ENCODE results near the gene COG8. TPM values are rescaled to one million over a fixed set of nuclear protein-coding genes. Genes with fewer than 3 reads are reported as not detected.

Gene COG8
- polyA plus RNA-seq, 1 donor (not counting 4 experiments of a cell fraction or from before 2014, with no cell fraction given), result 16.0 TPM

GRCh38 chr16:69366431-69366830, 27.1 kb upstream of the COG8 start:
- H4K20me1 ChIP-seq (ENCODE audit: control insufficient read depth, extremely low read depth, insufficient read depth, low read length), result no peaks in the 10 kb centered on the region
- H3K4me3 ChIP-seq (ENCODE audit: control insufficient read depth in 2 of 3, extremely low read depth in 1 of 3, insufficient read depth in 2 of 3, low read depth in 1 of 3, low read length in 3 of 3), result no peak overlapping the region
- no peaks in the 10 kb centered on the region for H3K4me1 ChIP-seq (ENCODE audit: control insufficient read depth, extremely low read depth, insufficient read depth, low read length)
- dilution Hi-C loops (cut with MboI; ENCODE audit: extremely low pct_ligation_motif_present, low sequenced_read_pairs), result no loop called here
- no peak overlapping the region for H3K27ac ChIP-seq (ENCODE audit: control insufficient read depth, insufficient read depth, low read length)
- no peaks in the 10 kb centered on the region for H3K9me1 ChIP-seq (ENCODE audit: control insufficient read depth, extremely low read depth, insufficient read depth, low read length)
- H3K36me3 ChIP-seq (ENCODE audit: control insufficient read depth in 2 of 2, extremely low read depth in 1 of 2, insufficient read depth in 2 of 2, low read length in 2 of 2), result peaks cover 27 to 37% of the 10 kb centered on the region in 2 experiments
- no peak overlapping the region for H2AFZ ChIP-seq (ENCODE audit: control insufficient read depth, low read length)
- TF ChIP-seq, protein P1, sequence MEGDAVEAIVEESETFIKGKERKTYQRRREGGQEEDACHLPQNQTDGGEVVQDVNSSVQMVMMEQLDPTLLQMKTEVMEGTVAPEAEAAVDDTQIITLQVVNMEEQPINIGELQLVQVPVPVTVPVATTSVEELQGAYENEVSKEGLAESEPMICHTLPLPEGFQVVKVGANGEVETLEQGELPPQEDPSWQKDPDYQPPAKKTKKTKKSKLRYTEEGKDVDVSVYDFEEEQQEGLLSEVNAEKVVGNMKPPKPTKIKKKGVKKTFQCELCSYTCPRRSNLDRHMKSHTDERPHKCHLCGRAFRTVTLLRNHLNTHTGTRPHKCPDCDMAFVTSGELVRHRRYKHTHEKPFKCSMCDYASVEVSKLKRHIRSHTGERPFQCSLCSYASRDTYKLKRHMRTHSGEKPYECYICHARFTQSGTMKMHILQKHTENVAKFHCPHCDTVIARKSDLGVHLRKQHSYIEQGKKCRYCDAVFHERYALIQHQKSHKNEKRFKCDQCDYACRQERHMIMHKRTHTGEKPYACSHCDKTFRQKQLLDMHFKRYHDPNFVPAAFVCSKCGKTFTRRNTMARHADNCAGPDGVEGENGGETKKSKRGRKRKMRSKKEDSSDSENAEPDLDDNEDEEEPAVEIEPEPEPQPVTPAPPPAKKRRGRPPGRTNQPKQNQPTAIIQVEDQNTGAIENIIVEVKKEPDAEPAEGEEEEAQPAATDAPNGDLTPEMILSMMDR (optimal IDR thresholded peaks at IDR 0.05 in 1 of 3, IDR thresholded peaks at IDR 0.05 in 1 of 3, conservative IDR thresholded peaks at IDR 0.05 in 1 of 3; ENCODE audit: extremely low read depth in 1 of 3, insufficient read depth in 2 of 3, low read length in 3 of 3), result no peak
- TF ChIP-seq EZH2 (IDR thresholded peaks at IDR 0.05; ENCODE audit: low read length), result no peak
- H3K79me2 ChIP-seq (ENCODE audit: control insufficient read depth, insufficient read depth, low read length), result no peaks in the 10 kb centered on the region
- H3K9me3 ChIP-seq (ENCODE audit: control insufficient read depth, low read depth, low read length), result no peaks in the 10 kb centered on the region
- no peaks in the 10 kb centered on the region for H3K27me3 ChIP-seq (ENCODE audit: control insufficient read depth, extremely low read depth, insufficient read depth, low read length)
- no peak overlapping the region for H3K4me2 ChIP-seq (ENCODE audit: control insufficient read depth, extremely low read depth, insufficient read depth, low read depth, low read length)
- no peak overlapping the region for H3K9ac ChIP-seq (ENCODE audit: control insufficient read depth, extremely low read depth, insufficient read depth, low read length)
- no peak for DNase-seq (ENCODE audit: low read depth, low spot score)
- no peak for FAIRE-seq

DNA sequence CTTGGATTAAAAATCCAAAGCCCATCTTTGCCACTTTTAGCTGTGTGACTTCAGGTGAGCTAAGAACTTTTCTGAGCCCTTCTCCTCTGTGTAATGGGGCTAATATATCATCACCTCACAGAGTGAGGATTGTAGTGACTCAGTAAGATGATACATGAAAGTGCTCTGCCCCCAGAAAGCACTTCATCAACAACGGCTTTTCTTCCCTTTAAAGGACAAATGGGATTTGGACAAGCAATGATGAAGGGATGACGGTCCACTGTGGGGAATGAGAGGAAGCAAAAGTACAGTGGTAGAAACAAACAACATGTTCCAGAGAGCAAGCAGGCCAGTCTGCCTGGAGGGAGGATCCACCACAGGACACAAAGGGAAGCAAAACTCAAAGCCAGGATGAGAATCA, 26.5 kb upstream of the COG8 start:
- H3K9me1 ChIP-seq (ENCODE audit: control insufficient read depth, extremely low read depth, insufficient read depth, low read length), result no peaks in the 10 kb centered on the region
- dilution Hi-C loops (cut with MboI; ENCODE audit: extremely low pct_ligation_motif_present, low sequenced_read_pairs), result no loop called here

More for the DNA sequence above, 26.5 kb upstream of the COG8 start:
- no peaks in the 10 kb centered on the region for H4K20me1 ChIP-seq (ENCODE audit: control insufficient read depth, extremely low read depth, insufficient read depth, low read length)
- H3K4me3 ChIP-seq (ENCODE audit: control insufficient read depth in 2 of 3, extremely low read depth in 1 of 3, insufficient read depth in 2 of 3, low read depth in 1 of 3, low read length in 3 of 3), result no peak overlapping the region
- H3K36me3 ChIP-seq (ENCODE audit: control insufficient read depth in 2 of 2, extremely low read depth in 1 of 2, insufficient read depth in 2 of 2, low read length in 2 of 2), result peaks cover 27 to 37% of the 10 kb centered on the region in 2 experiments
- TF ChIP-seq, protein P1 (optimal IDR thresholded peaks at IDR 0.05 in 1 of 3, IDR thresholded peaks at IDR 0.05 in 1 of 3, conservative IDR thresholded peaks at IDR 0.05 in 1 of 3; ENCODE audit: extremely low read depth in 1 of 3, insufficient read depth in 2 of 3, low read length in 3 of 3), result no peak
- no peaks in the 10 kb centered on the region for H3K4me1 ChIP-seq (ENCODE audit: control insufficient read depth, extremely low read depth, insufficient read depth, low read length)
- no peaks in the 10 kb centered on the region for H3K79me2 ChIP-seq (ENCODE audit: control insufficient read depth, insufficient read depth, low read length)
- no peak overlapping the region for H3K4me2 ChIP-seq (ENCODE audit: control insufficient read depth, extremely low read depth, insufficient read depth, low read depth, low read length)
- no peak overlapping the region for H3K27ac ChIP-seq (ENCODE audit: control insufficient read depth, insufficient read depth, low read length)
- no peaks in the 10 kb centered on the region for H3K27me3 ChIP-seq (ENCODE audit: control insufficient read depth, extremely low read depth, insufficient read depth, low read length)
- DNase-seq (ENCODE audit: low read depth, low spot score), result no peak
- no peaks in the 10 kb centered on the region for H3K9me3 ChIP-seq (ENCODE audit: control insufficient read depth, low read depth, low read length)
- FAIRE-seq, result no peak
- H2AFZ ChIP-seq (ENCODE audit: control insufficient read depth, low read length), result no peak overlapping the region
- no peak overlapping the region for H3K9ac ChIP-seq (ENCODE audit: control insufficient read depth, extremely low read depth, insufficient read depth, low read length)
